HepG2 (cell line): ENCODE data around the gene VPS18. TPM values are rescaled to one million over a fixed set of nuclear protein-coding genes. Genes with fewer than 3 reads are reported as not detected.

ENCODE experiments used
- ARID2 ChIP-seq: sonication (generic); formaldehyde crosslinking; IDR thresholded peaks from 2 replicates; pipeline ENCODE4 v1.8.1; 2022; ENCODE audit warnings: mild to moderate bottlenecking, missing genetic modification reagents, borderline replicate concordance
- GATAD2A ChIP-seq: IDR thresholded peaks from 2 replicates; pipeline ENCODE4 v1.6.1; 2016
- GFI1 ChIP-seq: sonication (generic); formaldehyde crosslinking; IDR thresholded peaks from 2 replicates; pipeline ENCODE4 v1.5.0; 2020; ENCODE audit warnings: missing genetic modification reagents, mild to moderate bottlenecking, borderline replicate concordance
- NONO ChIP-seq, 2 experiments: fragments of 450-650 bp in 1 of 2; sonication (generic) in 1 of 2; formaldehyde crosslinking in 1 of 2; IDR thresholded peaks in 1 of 2; conservative IDR thresholded peaks in 1 of 2; 2 replicates each; pipeline versions ENCODE4 v1.6.1 to v1.8.0; 2017 to 2022; ENCODE audit warnings: mild to moderate bottlenecking in 1 of 2, missing genetic modification reagents in 1 of 2, moderate library complexity in 1 of 2
- POGK ChIP-seq: sonication (generic); formaldehyde crosslinking; conservative IDR thresholded peaks from 2 replicates; pipeline ENCODE4 v1.8.0; 2022; ENCODE audit warnings: mild to moderate bottlenecking, moderate library complexity, missing genetic modification reagents
- RAD21 ChIP-seq: fragments of 450-650 bp; formaldehyde crosslinking; IDR thresholded peaks from 2 replicates; pipeline ENCODE4 v1.5.0; 2020; ENCODE audit warnings: mild to moderate bottlenecking
- SALL1 ChIP-seq: sonication (generic); formaldehyde crosslinking; IDR thresholded peaks from 2 replicates; pipeline ENCODE4 v1.8.0; 2022; ENCODE audit warnings: mild to moderate bottlenecking, missing genetic modification reagents
- SP1 ChIP-seq, 2 experiments: fragments of 450-650 bp in 1 of 2; sonication (generic) in 1 of 2; formaldehyde crosslinking in 1 of 2; IDR thresholded peaks; 2 replicates each; pipeline versions ENCODE4 v1.4.0 to v1.6.1; 2016 to 2020; ENCODE audit warnings: missing genetic modification reagents in 1 of 2
- SRF ChIP-seq: IDR thresholded peaks from 2 replicates; pipeline ENCODE4 v1.6.1; 2011; ENCODE audit warnings: mild to moderate bottlenecking, low read depth, low read length, moderate library complexity
- TBL1XR1 ChIP-seq: fragments of 150-350 bp; IDR thresholded peaks from 2 replicates; pipeline ENCODE4 v1.6.1; 2014; ENCODE audit warnings: borderline replicate concordance, low read length; ENCODE audit not compliant: partially characterized antibody
- TBX2 ChIP-seq: sonication (generic); formaldehyde crosslinking; IDR thresholded peaks from 2 replicates; pipeline ENCODE4 v1.5.0; 2020; ENCODE audit warnings: missing genetic modification reagents, mild to moderate bottlenecking, borderline replicate concordance
- XRCC5 ChIP-seq: fragments of 200-400 bp; formaldehyde crosslinking; optimal IDR thresholded peaks from 2 replicates; pipeline ENCODE3; 2017; ENCODE audit warnings: mild to moderate bottlenecking, low read length
- ZBTB42 ChIP-seq: sonication (generic); formaldehyde crosslinking; IDR thresholded peaks from 2 replicates; pipeline ENCODE4 v1.5.0; 2020; ENCODE audit warnings: mild to moderate bottlenecking, missing genetic modification reagents
- ZNF430 ChIP-seq: sonication (generic); formaldehyde crosslinking; IDR thresholded peaks from 2 replicates; pipeline ENCODE4 v1.9.0; 2021; ENCODE audit warnings: mild to moderate bottlenecking, missing genetic modification reagents
- ZNF619 ChIP-seq: sonication (generic); formaldehyde crosslinking; IDR thresholded peaks from 2 replicates; pipeline ENCODE4 v1.4.0; 2020; ENCODE audit warnings: mild to moderate bottlenecking, missing genetic modification reagents
- polyA plus RNA-seq, 8 experiments: library from polyadenylated mRNA; depleted of rRNA in 3 of 8; stranded (reverse) in 7 of 8; unstranded in 1 of 8; fragments of >200 nt; fragmentation: Illumina TruSeq in 4 of 8; extraction: Trizol in 4 of 8; gene quantifications; 2 replicates each; pipeline versions ENCODE4 v1.2.1 to v1.2.3, GENCODE V29; 2011 to 2016; ENCODE audit warnings: low read depth in 4 of 8, missing spikeins in 1 of 8, mixed read lengths in 1 of 8; ENCODE audit not compliant: insufficient read depth in 1 of 8
- total RNA-seq, 5 experiments: library from RNA; depleted of rRNA; stranded (reverse); fragments of >200 nt; fragmentation: Illumina TruSeq; extraction: Trizol; gene quantifications; 2 replicates each; pipeline ENCODE4 v1.2.3, GENCODE V29; 2016; ENCODE audit warnings: low read depth in 1 of 5
- TF ChIP-seq, protein P1 (sequence below): sonication (generic); formaldehyde crosslinking; IDR thresholded peaks from 2 replicates; pipeline ENCODE4 v1.5.0; 2020; ENCODE audit warnings: mild to moderate bottlenecking, missing genetic modification reagents, moderate library complexity
- TF ChIP-seq, protein P2 (sequence below): IDR thresholded peaks from 2 replicates; pipeline ENCODE4 v1.4.0; 2020; ENCODE audit warnings: mild to moderate bottlenecking, missing genetic modification reagents
- TF ChIP-seq, protein P3 (sequence below): sonication (generic); formaldehyde crosslinking; conservative IDR thresholded peaks from 2 replicates; pipeline ENCODE4 v1.4.0; 2020; ENCODE audit warnings: missing genetic modification reagents

Gene VPS18
- total and polyA plus RNA-seq, 2 of the 13 experiments (the other 11 are each of a cell fraction or from before 2014, with no cell fraction given): 5.8 to 17.0 TPM

- TF ChIP-seq TBL1XR1 (no peak), ZNF619 (no peak), ARID2 (CRISPR knock-in tag) (0 out of 2 replicates have a peak, but pooled peaks have one; percentile 35), ZBTB42 (no peak), POGK (CRISPR knock-in tag) (0 out of 2 replicates have a peak, but pooled peaks have one; percentile 33), ZNF430 (CRISPR knock-in tag) (no peak), XRCC5 (peak; percentile 49), SALL1 (peak; percentile 30; the same call in 1 of the 2 replicates), GATAD2A (CRISPR knock-in tag) (peak; percentile 50), RAD21 (no peak), TBX2 (CRISPR knock-in tag) (peak; percentile 19; the same call in 1 of the 2 replicates), SP1 (IDR thresholded peaks at IDR 0.05) (no peak), SP1 (CRISPR knock-in tag; IDR thresholded peaks at IDR 0.05) (0 out of 2 replicates have a peak, but pooled peaks have one; percentile 35), NONO (IDR thresholded peaks at IDR 0.05) (no peak), NONO (CRISPR knock-in tag; conservative IDR thresholded peaks at IDR 0.05) (peak; percentile 79), SRF (0 out of 2 replicates have a peak, but pooled peaks have one; percentile 1), GFI1 (CRISPR knock-in tag) (no peak)
- TF ChIP-seq, protein P1, sequence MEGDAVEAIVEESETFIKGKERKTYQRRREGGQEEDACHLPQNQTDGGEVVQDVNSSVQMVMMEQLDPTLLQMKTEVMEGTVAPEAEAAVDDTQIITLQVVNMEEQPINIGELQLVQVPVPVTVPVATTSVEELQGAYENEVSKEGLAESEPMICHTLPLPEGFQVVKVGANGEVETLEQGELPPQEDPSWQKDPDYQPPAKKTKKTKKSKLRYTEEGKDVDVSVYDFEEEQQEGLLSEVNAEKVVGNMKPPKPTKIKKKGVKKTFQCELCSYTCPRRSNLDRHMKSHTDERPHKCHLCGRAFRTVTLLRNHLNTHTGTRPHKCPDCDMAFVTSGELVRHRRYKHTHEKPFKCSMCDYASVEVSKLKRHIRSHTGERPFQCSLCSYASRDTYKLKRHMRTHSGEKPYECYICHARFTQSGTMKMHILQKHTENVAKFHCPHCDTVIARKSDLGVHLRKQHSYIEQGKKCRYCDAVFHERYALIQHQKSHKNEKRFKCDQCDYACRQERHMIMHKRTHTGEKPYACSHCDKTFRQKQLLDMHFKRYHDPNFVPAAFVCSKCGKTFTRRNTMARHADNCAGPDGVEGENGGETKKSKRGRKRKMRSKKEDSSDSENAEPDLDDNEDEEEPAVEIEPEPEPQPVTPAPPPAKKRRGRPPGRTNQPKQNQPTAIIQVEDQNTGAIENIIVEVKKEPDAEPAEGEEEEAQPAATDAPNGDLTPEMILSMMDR (CRISPR knock-in tag): peak; percentile 85
- TF ChIP-seq, protein P2, sequence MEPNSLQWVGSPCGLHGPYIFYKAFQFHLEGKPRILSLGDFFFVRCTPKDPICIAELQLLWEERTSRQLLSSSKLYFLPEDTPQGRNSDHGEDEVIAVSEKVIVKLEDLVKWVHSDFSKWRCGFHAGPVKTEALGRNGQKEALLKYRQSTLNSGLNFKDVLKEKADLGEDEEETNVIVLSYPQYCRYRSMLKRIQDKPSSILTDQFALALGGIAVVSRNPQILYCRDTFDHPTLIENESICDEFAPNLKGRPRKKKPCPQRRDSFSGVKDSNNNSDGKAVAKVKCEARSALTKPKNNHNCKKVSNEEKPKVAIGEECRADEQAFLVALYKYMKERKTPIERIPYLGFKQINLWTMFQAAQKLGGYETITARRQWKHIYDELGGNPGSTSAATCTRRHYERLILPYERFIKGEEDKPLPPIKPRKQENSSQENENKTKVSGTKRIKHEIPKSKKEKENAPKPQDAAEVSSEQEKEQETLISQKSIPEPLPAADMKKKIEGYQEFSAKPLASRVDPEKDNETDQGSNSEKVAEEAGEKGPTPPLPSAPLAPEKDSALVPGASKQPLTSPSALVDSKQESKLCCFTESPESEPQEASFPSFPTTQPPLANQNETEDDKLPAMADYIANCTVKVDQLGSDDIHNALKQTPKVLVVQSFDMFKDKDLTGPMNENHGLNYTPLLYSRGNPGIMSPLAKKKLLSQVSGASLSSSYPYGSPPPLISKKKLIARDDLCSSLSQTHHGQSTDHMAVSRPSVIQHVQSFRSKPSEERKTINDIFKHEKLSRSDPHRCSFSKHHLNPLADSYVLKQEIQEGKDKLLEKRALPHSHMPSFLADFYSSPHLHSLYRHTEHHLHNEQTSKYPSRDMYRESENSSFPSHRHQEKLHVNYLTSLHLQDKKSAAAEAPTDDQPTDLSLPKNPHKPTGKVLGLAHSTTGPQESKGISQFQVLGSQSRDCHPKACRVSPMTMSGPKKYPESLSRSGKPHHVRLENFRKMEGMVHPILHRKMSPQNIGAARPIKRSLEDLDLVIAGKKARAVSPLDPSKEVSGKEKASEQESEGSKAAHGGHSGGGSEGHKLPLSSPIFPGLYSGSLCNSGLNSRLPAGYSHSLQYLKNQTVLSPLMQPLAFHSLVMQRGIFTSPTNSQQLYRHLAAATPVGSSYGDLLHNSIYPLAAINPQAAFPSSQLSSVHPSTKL (CRISPR knock-in tag): 0 out of 2 replicates have a peak, but pooled peaks have one; percentile 14
- TF ChIP-seq, protein P3, sequence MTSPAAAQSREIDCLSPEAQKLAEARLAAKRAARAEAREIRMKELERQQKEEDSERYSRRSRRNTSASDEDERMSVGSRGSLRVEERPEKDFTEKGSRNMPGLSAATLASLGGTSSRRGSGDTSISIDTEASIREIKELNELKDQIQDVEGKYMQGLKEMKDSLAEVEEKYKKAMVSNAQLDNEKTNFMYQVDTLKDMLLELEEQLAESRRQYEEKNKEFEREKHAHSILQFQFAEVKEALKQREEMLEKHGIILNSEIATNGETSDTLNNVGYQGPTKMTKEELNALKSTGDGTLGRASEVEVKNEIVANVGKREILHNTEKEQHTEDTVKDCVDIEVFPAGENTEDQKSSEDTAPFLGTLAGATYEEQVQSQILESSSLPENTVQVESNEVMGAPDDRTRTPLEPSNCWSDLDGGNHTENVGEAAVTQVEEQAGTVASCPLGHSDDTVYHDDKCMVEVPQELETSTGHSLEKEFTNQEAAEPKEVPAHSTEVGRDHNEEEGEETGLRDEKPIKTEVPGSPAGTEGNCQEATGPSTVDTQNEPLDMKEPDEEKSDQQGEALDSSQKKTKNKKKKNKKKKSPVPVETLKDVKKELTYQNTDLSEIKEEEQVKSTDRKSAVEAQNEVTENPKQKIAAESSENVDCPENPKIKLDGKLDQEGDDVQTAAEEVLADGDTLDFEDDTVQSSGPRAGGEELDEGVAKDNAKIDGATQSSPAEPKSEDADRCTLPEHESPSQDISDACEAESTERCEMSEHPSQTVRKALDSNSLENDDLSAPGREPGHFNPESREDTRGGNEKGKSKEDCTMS (CRISPR knock-in tag): no peak
These were observed 36.4 kb downstream of the VPS18 start (continued) for GRCh38 chr15:40930430-40931299.
